ENCODE data around the gene KLHL18. TPM values are rescaled to one million over a fixed set of nuclear protein-coding genes. Genes with fewer than 3 reads are reported as not detected.

Gene KLHL18
- total RNA-seq, 2 experiments from 2014 or later, result 28.8 to 32.6 TPM

DNA sequence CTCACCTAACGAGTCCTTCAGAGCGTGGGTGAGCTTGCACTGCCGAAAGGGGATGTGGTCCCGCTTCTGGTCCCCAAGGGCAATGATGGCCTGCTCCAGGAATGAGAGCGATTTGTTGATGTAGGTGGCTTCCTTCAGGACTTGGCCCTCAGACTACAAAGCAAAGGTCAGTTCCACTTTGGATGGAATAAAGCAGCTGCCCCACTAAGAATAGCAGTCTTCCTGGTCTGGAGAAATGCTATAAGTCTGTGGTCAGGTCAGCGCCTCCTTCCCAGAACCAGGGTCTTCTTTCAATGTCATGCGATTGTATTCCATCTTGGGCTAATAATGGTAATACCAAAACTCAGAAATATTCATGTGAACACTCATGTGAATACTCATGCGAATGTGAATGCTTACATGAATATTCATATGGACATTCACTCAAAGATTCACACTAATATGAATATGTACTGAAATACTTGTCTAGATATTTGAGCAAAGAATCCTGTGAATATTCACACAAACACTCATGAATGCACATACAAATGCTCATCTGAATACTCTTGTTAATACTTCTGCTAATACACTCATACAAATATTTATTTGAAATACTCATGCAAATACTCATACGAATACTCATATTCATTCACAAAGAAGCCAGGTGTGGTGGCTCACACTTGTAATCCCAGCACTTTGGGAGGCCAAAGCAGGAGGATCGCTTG, 16.9 kb upstream of the KLHL18 start:
- no peak for DNase-seq
- intact Hi-C loops (cut with micrococcal nuclease), result no loop called here
- no peak for ATAC-seq
- no peak overlapping the region for H3K27ac Mint-ChIP-seq
- ChIA-PET CTCF (no interaction called here), POLR2A (interaction anchor here (1.2 kb wide), 1 partner anchor 18 kb away, joined by 3 read pairs; no protein-coding TSS in a partner anchor)
- H3K4me3 Mint-ChIP-seq, result no peak overlapping the region
- H3K36me3 Mint-ChIP-seq (ENCODE audit: low read depth), result no peaks in the 10 kb centered on the region
- H3K9me3 Mint-ChIP-seq, result no peaks in the 10 kb centered on the region
- H3K27me3 Mint-ChIP-seq, result no peaks in the 10 kb centered on the region
- TF ChIP-seq, protein P1, sequence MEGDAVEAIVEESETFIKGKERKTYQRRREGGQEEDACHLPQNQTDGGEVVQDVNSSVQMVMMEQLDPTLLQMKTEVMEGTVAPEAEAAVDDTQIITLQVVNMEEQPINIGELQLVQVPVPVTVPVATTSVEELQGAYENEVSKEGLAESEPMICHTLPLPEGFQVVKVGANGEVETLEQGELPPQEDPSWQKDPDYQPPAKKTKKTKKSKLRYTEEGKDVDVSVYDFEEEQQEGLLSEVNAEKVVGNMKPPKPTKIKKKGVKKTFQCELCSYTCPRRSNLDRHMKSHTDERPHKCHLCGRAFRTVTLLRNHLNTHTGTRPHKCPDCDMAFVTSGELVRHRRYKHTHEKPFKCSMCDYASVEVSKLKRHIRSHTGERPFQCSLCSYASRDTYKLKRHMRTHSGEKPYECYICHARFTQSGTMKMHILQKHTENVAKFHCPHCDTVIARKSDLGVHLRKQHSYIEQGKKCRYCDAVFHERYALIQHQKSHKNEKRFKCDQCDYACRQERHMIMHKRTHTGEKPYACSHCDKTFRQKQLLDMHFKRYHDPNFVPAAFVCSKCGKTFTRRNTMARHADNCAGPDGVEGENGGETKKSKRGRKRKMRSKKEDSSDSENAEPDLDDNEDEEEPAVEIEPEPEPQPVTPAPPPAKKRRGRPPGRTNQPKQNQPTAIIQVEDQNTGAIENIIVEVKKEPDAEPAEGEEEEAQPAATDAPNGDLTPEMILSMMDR (IDR thresholded peaks at IDR 0.05), result no peak
- peaks cover 9% of the 10 kb centered on the region for H3K4me1 Mint-ChIP-seq (ENCODE audit: low read depth)

DNA sequence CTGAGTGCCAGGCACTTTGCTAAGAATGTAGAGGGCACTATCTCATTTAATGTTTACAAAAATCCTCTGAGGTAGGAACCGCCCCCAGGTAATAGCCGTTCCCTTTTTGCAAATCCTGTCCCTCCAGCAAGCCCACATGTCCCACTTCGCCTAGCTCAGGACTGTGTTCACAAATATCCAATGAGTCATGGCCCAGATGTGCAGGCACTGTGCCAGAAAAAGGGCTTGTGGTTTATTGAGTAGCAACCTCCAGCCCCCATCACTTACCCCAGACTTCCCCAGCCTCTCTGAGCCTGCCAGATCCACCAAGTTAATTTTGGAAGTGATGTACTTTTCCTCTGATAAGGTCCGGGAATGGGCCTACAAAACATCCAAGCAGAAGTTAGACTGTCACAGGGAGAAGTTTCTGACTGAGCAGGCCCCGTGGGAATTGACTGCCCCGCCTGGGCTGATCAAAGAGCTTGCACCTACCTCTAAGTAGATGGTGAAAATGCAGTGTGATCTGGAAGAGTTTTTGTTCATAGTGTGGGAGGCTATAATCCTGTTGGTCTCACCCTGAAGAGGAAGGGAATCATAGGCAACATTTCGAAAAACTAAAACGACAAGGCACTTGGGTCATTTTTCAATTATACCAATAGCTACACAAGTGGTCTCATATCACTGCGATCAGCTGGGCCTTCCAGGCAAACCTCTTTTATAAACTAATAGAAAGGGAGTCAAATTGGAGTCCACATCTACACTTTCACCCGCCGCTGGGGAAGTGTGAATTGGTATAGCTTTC, 15.8 kb upstream of the KLHL18 start:
- Mint-ChIP-seq H3K27ac (no peak overlapping the region), H3K9me3 (no peaks in the 10 kb centered on the region), H3K27me3 (no peaks in the 10 kb centered on the region), H3K4me1 (ENCODE audit: low read depth) (peaks cover 9% of the 10 kb centered on the region), H3K36me3 (ENCODE audit: low read depth) (no peaks in the 10 kb centered on the region), H3K4me3 (no peak overlapping the region)
- TF ChIP-seq, protein P1 (IDR thresholded peaks at IDR 0.05), result no peak
- POLR2A ChIA-PET, result interaction anchor here (0.9 to 1.2 kb wide), 3 partner anchors 14 to 23 kb away, joined by 3 read pairs; no protein-coding TSS in a partner anchor
- intact Hi-C loops (cut with micrococcal nuclease), result no loop called here
- DNase-seq (peak; percentile 82), ATAC-seq (peak; percentile 75)
- CTCF ChIA-PET, result no interaction called here

DNA sequence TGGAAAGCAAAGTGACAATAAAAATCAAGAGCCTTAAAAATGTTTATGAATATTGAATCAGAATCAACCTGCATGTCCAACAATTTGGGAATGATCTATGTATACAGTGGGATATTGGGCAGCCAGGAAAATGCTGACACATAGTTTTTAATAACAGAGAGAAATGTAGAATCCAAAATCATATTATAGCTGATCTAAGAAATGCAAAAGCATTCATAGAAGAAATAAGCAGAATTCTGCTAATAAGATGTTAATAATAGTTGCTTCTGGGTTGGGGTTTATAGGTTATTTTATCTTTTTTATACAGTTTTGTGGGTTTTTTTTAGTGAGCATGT, 15.3 kb upstream of the KLHL18 start:
- POLR2A ChIA-PET, result interaction anchor here (0.9 to 1.2 kb wide), 3 partner anchors 13 to 23 kb away, joined by 3 read pairs; no protein-coding TSS in a partner anchor
- CTCF ChIA-PET, result no interaction called here
- intact Hi-C loops (cut with micrococcal nuclease), result no loop called here
- Mint-ChIP-seq H3K27me3 (no peaks in the 10 kb centered on the region), H3K4me3 (no peak overlapping the region), H3K4me1 (ENCODE audit: low read depth) (peaks cover 9% of the 10 kb centered on the region), H3K36me3 (ENCODE audit: low read depth) (no peaks in the 10 kb centered on the region), H3K9me3 (no peaks in the 10 kb centered on the region), H3K27ac (no peak overlapping the region)
- TF ChIP-seq, protein P1 (IDR thresholded peaks at IDR 0.05), result no peak
- no peak for ATAC-seq
- DNase-seq, result no peak

DNA sequence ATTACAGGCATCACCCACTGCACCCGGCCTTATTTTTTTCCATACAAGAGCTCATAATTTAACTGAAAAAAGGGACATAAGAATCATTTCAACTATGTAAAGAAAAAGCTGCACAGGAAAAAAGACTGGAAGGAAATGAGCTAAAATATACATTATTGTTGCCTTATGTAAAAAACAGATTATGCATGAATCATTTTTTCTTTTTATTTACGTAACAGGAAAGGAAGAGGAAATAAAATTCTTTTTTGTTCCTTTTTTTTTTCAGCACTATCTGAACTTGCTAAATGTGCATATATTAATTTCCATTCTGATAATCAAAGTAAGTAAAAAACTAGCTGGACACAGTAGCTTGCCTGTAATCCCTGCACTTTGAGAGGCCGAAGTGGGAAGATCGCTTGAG, 12.2 kb upstream of the KLHL18 start:
- peaks cover 2% of the 10 kb centered on the region for H3K36me3 Mint-ChIP-seq (ENCODE audit: low read depth)
- no peak overlapping the region for H3K27ac Mint-ChIP-seq
- TF ChIP-seq, protein P1 (IDR thresholded peaks at IDR 0.05), result no peak
- H3K4me1 Mint-ChIP-seq (ENCODE audit: low read depth), result peaks cover 9% of the 10 kb centered on the region
- intact Hi-C loops (cut with micrococcal nuclease), result no loop called here
- ChIA-PET POLR2A (interaction anchor here (1.0 kb wide), 1 partner anchor 26 kb away, joined by 4 read pairs; no protein-coding TSS in a partner anchor), CTCF (no interaction called here)
- no peaks in the 10 kb centered on the region for H3K27me3 Mint-ChIP-seq
- H3K9me3 Mint-ChIP-seq, result no peaks in the 10 kb centered on the region
- no peak overlapping the region for H3K4me3 Mint-ChIP-seq
- DNase-seq (no peak), ATAC-seq (no peak)

DNA sequence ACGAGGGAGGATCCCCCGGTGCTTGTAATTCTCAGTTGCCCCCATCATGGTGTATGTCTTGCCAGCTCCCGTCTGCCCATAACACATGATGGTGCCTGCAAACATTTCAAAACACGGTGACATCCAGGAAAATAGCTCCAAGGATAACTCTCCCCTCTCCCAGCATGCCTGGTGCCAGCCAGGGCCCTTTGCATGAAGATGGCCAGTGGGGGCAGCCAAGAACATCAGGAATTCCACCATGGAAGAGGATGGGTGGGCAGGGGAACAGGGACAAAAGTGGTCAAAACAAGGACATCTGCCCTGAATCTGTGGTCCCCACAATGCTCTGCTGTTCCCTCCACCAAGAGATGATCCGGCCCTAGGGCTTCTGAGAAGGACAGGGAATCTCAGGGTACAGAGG, 9.2 kb upstream of the KLHL18 start:
- DNase-seq, result no peak
- intact Hi-C loops (cut with micrococcal nuclease), result no loop called here
- ATAC-seq, result no peak
- Mint-ChIP-seq H3K36me3 (ENCODE audit: low read depth) (peaks cover 2% of the 10 kb centered on the region), H3K9me3 (no peaks in the 10 kb centered on the region), H3K4me3 (no peak overlapping the region), H3K4me1 (ENCODE audit: low read depth) (no peaks in the 10 kb centered on the region), H3K27me3 (no peaks in the 10 kb centered on the region), H3K27ac (no peak overlapping the region)
- TF ChIP-seq, protein P1 (IDR thresholded peaks at IDR 0.05), result no peak
- ChIA-PET POLR2A (no interaction called here), CTCF (no interaction called here)
